Endothelial cell of umbilical vein (primary cell): ENCODE data around the gene LPIN2. TPM values are rescaled to one million over a fixed set of nuclear protein-coding genes. Genes with fewer than 3 reads are reported as not detected.
A peak's percentile ranks its signal among the peaks of the same experiment; 100 is the strongest.

Source experiments
- BruUV-seq: library from RNA; stranded (reverse); fragments of 400-500 nt; replicated peaks from 2 replicates; lab custom pipeline; 2021; lab: Mats Ljungman, UMichigan
- CTCF ChIA-PET: fragments of 300-600, 350-600 bp; sonication (Branson Sonifier 250); formaldehyde crosslinking; loops from one replicate; lab custom pipeline; 2021; ENCODE audit warnings: antibody characterized with exemption, inconsistent platforms; lab: Charles Lee
- POLR2A ChIA-PET: fragments of 300-600, 350-600 bp; sonication (Branson Sonifier 250); formaldehyde crosslinking; loops from one replicate; lab custom pipeline; 2021; ENCODE audit warnings: antibody characterized with exemption, inconsistent platforms; lab: Charles Lee
- DNase-seq: peaks from one replicate; pipeline ENCODE4 v3.0.0-alpha.2; 2011; ENCODE audit warnings: low read depth, low spot score
- FAIRE-seq: peaks from 2 replicates; lab custom pipeline; 2011; peaks lifted over from hg19 to GRCh38; lab: Jason Lieb, UNC
- H2AFZ ChIP-seq: 2 replicates; pipeline ENCODE4 v1.6.0; 2012; ENCODE audit warnings: low read depth, low read length, control low read depth, inconsistent platforms
- H3K27ac ChIP-seq: 2 replicates; pipeline ENCODE4 v1.5.1; 2011; ENCODE audit warnings: low read depth, mild to moderate bottlenecking, control low read depth, low read length, moderate library complexity; ENCODE audit not compliant: insufficient read depth
- H3K27me3 ChIP-seq, 2 experiments: 2 replicates each; pipeline versions ENCODE4 v1.6.0 to v1.6.1; 2011; ENCODE audit warnings: low read length in 2 of 2, mixed read lengths in 1 of 2; ENCODE audit not compliant: control insufficient read depth in 2 of 2, insufficient read depth in 2 of 2
- H3K36me3 ChIP-seq, 2 experiments: 2 replicates in 1 of 2; 3 replicates in 1 of 2; pipeline ENCODE4 v1.5.1; 2011; ENCODE audit warnings: low read length in 2 of 2, mild to moderate bottlenecking in 1 of 2, moderate library complexity in 1 of 2; ENCODE audit not compliant: control insufficient read depth in 2 of 2, insufficient read depth in 2 of 2; ENCODE audit errors: extremely low read depth in 1 of 2
- H3K4me1 ChIP-seq: 3 replicates; pipeline ENCODE4 v1.5.1; 2011; ENCODE audit warnings: mild to moderate bottlenecking, low read length; ENCODE audit not compliant: control insufficient read depth, insufficient read depth; ENCODE audit errors: extremely low read depth
- H3K4me2 ChIP-seq: 2 replicates; pipeline ENCODE4 v1.6.1; 2011; ENCODE audit warnings: low read length, control low read depth, mixed read lengths; ENCODE audit not compliant: insufficient read depth
- H3K4me3 ChIP-seq, 3 experiments: fragments of 200-600 bp in 1 of 3; sonication (generic), shearing (Covaris generic) in 1 of 3; replicated peaks in 1 of 3; 2 replicates each; pipeline ENCODE4 v1.5.1; 2011 to 2016; ENCODE audit warnings: control low read depth in 3 of 3, low read length in 3 of 3, mild to moderate bottlenecking in 2 of 3, inconsistent platforms in 1 of 3, low read depth in 1 of 3, moderate library complexity in 1 of 3; ENCODE audit not compliant: insufficient read depth in 1 of 3
- H3K79me2 ChIP-seq: 2 replicates; pipeline ENCODE4 v1.6.0; 2012; ENCODE audit warnings: low read length, inconsistent platforms; ENCODE audit not compliant: control insufficient read depth, insufficient read depth
- H3K9ac ChIP-seq: replicated peaks from 2 replicates; pipeline ENCODE3; 2011; ENCODE audit warnings: low read length, control low read depth; ENCODE audit not compliant: insufficient read depth; ENCODE audit errors: extremely low read depth
- H3K9me1 ChIP-seq: replicated peaks from 3 replicates; pipeline ENCODE4 v1.6.0; 2011; ENCODE audit warnings: mild to moderate bottlenecking, low read length; ENCODE audit not compliant: control insufficient read depth, insufficient read depth; ENCODE audit errors: extremely low read depth
- H3K9me3 ChIP-seq: replicated peaks from 2 replicates; pipeline ENCODE4 v1.5.1; 2012; ENCODE audit warnings: low read length, inconsistent platforms; ENCODE audit not compliant: control insufficient read depth, insufficient read depth
- H4K20me1 ChIP-seq: replicated peaks from 2 replicates; pipeline ENCODE3; 2011; ENCODE audit warnings: mild to moderate bottlenecking, low read length; ENCODE audit not compliant: control insufficient read depth, insufficient read depth; ENCODE audit errors: extremely low read depth
- EZH2 ChIP-seq: IDR thresholded peaks from 2 replicates; pipeline ENCODE4 v1.6.1; 2012; ENCODE audit warnings: borderline replicate concordance, low read depth, mild to moderate bottlenecking, moderate library complexity, low read length, inconsistent platforms; ENCODE audit not compliant: severe bottlenecking
- FOS ChIP-seq: IDR thresholded peaks from 2 replicates; pipeline ENCODE4 v1.6.1; 2011; ENCODE audit warnings: mild to moderate bottlenecking, low read length, moderate library complexity, borderline replicate concordance; ENCODE audit not compliant: insufficient read depth
- GATA2 ChIP-seq: IDR thresholded peaks from 2 replicates; pipeline ENCODE4 v1.7.0; 2011; ENCODE audit warnings: low read depth, mild to moderate bottlenecking, moderate library complexity, mixed read lengths, low read length; ENCODE audit not compliant: insufficient read length, insufficient read depth
- JUN ChIP-seq: IDR thresholded peaks from 2 replicates; pipeline ENCODE4 v1.6.1; 2011; ENCODE audit warnings: borderline replicate concordance, low read depth; ENCODE audit not compliant: insufficient read length, insufficient read depth
- MAX ChIP-seq: IDR thresholded peaks from 2 replicates; pipeline ENCODE4 v1.6.1; 2011; ENCODE audit not compliant: insufficient read depth, insufficient read length
- MYC ChIP-seq: IDR thresholded peaks from one replicate; pipeline ENCODE4 v1.6.1; 2011; ENCODE audit warnings: mild to moderate bottlenecking, low read depth, low read length
- POLR2A ChIP-seq: IDR thresholded peaks from 2 replicates; pipeline ENCODE4 v1.6.1; 2012; ENCODE audit warnings: low read depth, mild to moderate bottlenecking, control low read depth, low read length
- dilution Hi-C: fragments of 300-500 bp; cut with MboI; formaldehyde crosslinking; loops from one replicate; pipeline ENCODE4 v1.15.0; 2019; ENCODE audit warnings: low sequenced_read_pairs; ENCODE audit not compliant: extremely low pct_ligation_motif_present
- intact Hi-C: fragments of 100-400 bp; cut with micrococcal nuclease; formaldehyde crosslinking; loops from one replicate; pipeline ENCODE4 v1.10.0; 2022
- polyA plus RNA-seq, 4 experiments: library from polyadenylated mRNA; depleted of rRNA in 3 of 4; stranded (reverse) in 3 of 4; unstranded in 1 of 4; fragments of >200 nt; gene quantifications; 2 replicates each; pipeline versions ENCODE4 v1.2.1 to v1.2.3, GENCODE V29; 2011 to 2012; ENCODE audit warnings: missing spikeins in 1 of 4
- total RNA-seq: library from RNA; stranded (reverse); gene quantifications from 2 replicates; pipeline ENCODE4 v1.2.3, GENCODE V29; 2021
- TF ChIP-seq, protein P1 (sequence below), 2 donors: IDR thresholded peaks; 1 replicate in 1 of 2; 2 replicates in 1 of 2; pipeline ENCODE4 v1.5.1; 2011; ENCODE audit warnings: low read length in 2 of 2, mild to moderate bottlenecking in 2 of 2, moderate library complexity in 2 of 2, control low read depth in 1 of 2, inconsistent platforms in 1 of 2, low read depth in 1 of 2; ENCODE audit not compliant: insufficient read depth in 1 of 2; ENCODE audit errors: extremely low read depth in 1 of 2

The LPIN2 gene
- total and polyA plus RNA-seq, 2 donors (not counting 3 experiments of a cell fraction or from before 2014, with no cell fraction given): 14.7 to 24.4 TPM

DNA sequence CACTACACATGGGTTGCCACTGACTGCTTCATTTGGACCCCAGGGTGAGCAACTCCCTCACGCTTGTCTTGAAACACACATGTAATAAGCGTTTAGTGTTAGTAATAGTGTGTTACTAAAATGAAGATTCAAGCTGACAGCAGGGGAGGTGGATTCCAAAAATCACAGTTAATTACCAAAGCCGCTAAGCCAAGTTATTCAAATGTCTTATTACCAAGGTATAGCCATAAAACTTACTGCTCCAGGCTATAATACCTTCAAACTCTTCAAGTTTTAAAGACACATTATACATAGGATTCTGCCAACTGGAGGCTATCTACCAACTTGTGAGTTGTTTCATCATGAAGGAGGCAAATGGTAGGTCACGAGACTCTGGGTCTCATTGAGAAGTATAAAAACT lies 2.9 kb downstream of the LPIN2 start:
- DNase-seq (no peak), FAIRE-seq (no peak)
- peaks cover 53% of the 10 kb centered on the region for H3K4me1 ChIP-seq
- no peak overlapping the region for H3K4me3 ChIP-seq
- CTCF ChIA-PET: interaction anchor here (1.6 to 2.2 kb wide), 2 partner anchors 53 to 119 kb away, joined by 8 to 13 read pairs; no protein-coding TSS in a partner anchor
- no peaks in the 10 kb centered on the region for H3K27me3 ChIP-seq
- POLR2A ChIA-PET: no interaction called here
- intact Hi-C loops (loop anchor here (5.0 kb wide), 2 partner anchors 252 to 353 kb away; partner anchors contain the start of genes MYL12B and SMCHD1), dilution Hi-C loops (no loop called here)
- H2AFZ ChIP-seq: no peak overlapping the region
- H4K20me1 ChIP-seq: no peaks in the 10 kb centered on the region
- no peaks in the 10 kb centered on the region for H3K9me3 ChIP-seq
- H3K9ac ChIP-seq: no peak overlapping the region
- peaks cover 68% of the 10 kb centered on the region for H3K79me2 ChIP-seq
- BruUV-seq: no TSS peak
- peaks cover 0 to 3% of the 10 kb centered on the region in 2 experiments for H3K36me3 ChIP-seq
- no peaks in the 10 kb centered on the region for H3K9me1 ChIP-seq
- H3K27ac ChIP-seq: no peak overlapping the region
- TF ChIP-seq GATA2: no peak
- no peak for TF ChIP-seq FOS
- TF ChIP-seq POLR2A: no peak
- no peak for TF ChIP-seq MAX
- TF ChIP-seq, protein P1, sequence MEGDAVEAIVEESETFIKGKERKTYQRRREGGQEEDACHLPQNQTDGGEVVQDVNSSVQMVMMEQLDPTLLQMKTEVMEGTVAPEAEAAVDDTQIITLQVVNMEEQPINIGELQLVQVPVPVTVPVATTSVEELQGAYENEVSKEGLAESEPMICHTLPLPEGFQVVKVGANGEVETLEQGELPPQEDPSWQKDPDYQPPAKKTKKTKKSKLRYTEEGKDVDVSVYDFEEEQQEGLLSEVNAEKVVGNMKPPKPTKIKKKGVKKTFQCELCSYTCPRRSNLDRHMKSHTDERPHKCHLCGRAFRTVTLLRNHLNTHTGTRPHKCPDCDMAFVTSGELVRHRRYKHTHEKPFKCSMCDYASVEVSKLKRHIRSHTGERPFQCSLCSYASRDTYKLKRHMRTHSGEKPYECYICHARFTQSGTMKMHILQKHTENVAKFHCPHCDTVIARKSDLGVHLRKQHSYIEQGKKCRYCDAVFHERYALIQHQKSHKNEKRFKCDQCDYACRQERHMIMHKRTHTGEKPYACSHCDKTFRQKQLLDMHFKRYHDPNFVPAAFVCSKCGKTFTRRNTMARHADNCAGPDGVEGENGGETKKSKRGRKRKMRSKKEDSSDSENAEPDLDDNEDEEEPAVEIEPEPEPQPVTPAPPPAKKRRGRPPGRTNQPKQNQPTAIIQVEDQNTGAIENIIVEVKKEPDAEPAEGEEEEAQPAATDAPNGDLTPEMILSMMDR (IDR thresholded peaks at IDR 0.05; ENCODE audit: extremely low read depth in 1 of 2, insufficient read depth in 1 of 2, low read depth in 1 of 2, low read length in 2 of 2): no peak
- TF ChIP-seq EZH2: no peak
- no peak for TF ChIP-seq MYC
- TF ChIP-seq JUN: no peak
- peak overlapping the region; percentile 28 for H3K4me2 ChIP-seq
